GM10266 (cell line): Measurements from ENCODE around the gene TREML2.

ENCODE experiments used
- DNase-seq: peaks from one replicate; pipeline ENCODE4 v3.0.0; 2012; ENCODE audit errors: extremely low spot score
- TF ChIP-seq, protein P1 (sequence below): IDR thresholded peaks from 2 replicates; pipeline ENCODE4 v1.5.1; 2012; ENCODE audit warnings: mild to moderate bottlenecking, low read depth; ENCODE audit not compliant: control insufficient read depth, insufficient read depth; ENCODE audit errors: missing control alignments

TREML2 gene

DNA sequence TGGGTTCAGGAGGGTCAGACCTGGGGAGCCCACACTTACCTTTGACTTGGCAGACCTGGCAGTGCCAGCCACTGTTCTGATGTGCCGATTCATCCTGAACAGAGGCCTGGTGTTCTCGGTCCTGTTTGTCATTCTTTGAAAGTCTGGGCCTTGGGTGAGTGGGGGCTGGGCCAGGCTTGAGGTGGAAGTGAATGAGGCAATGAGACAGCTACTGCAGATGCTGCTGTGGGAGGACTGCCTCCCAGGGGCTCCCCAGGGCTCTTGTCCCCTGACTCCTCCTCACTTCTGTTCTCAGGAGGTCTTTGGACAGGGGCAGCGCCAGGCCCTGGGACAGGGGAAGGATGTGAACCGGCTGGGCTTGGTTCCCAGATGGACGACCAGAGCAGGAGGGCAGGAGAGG lies 21.6 kb upstream of the TREML2 start:
- no peak for DNase-seq
- TF ChIP-seq, protein P1, sequence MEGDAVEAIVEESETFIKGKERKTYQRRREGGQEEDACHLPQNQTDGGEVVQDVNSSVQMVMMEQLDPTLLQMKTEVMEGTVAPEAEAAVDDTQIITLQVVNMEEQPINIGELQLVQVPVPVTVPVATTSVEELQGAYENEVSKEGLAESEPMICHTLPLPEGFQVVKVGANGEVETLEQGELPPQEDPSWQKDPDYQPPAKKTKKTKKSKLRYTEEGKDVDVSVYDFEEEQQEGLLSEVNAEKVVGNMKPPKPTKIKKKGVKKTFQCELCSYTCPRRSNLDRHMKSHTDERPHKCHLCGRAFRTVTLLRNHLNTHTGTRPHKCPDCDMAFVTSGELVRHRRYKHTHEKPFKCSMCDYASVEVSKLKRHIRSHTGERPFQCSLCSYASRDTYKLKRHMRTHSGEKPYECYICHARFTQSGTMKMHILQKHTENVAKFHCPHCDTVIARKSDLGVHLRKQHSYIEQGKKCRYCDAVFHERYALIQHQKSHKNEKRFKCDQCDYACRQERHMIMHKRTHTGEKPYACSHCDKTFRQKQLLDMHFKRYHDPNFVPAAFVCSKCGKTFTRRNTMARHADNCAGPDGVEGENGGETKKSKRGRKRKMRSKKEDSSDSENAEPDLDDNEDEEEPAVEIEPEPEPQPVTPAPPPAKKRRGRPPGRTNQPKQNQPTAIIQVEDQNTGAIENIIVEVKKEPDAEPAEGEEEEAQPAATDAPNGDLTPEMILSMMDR: no peak

DNA sequence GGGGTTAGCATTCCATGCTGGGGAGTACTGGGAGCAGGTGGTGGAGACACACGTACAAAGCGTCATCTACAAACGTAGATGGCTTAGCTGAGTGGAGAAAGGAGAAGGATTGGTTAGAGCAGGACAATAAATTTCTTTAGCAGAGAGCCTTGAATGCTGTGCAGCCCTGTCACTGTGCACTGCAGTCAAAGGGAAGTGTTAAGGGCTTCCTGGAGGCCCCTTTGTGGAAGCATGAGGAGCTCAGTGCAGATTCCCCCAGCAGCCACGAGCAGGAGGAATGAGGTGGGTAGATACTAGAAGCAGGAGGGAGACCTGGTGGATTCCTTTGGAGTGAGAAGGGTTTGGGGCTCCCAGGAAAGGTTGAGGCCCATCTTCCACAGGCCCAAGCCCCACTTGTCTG lies 21.1 kb upstream of the TREML2 start:
- TF ChIP-seq, protein P1: no peak
- DNase-seq: no peak

DNA sequence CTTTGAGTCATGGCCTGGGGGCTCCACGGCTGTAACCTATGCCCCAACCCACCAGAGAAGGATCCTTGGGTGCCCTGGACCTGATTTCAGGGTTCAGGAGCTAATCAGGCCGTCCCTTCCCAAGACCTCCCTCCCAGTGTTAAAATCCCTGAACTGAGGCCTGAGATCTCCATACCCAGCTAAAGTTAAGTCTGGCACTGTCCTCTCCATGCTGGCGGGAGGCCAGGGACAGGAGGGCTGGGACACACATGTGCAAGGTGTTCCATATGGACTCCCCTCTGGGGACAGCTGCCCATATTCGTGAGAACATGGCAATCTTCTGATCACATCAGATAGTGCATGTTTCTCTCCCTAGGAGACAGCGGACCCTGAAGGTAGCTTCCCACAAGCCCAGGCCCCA lies 15.7 kb upstream of the TREML2 start:
- no peak for DNase-seq
- TF ChIP-seq, protein P1: no peak

DNA sequence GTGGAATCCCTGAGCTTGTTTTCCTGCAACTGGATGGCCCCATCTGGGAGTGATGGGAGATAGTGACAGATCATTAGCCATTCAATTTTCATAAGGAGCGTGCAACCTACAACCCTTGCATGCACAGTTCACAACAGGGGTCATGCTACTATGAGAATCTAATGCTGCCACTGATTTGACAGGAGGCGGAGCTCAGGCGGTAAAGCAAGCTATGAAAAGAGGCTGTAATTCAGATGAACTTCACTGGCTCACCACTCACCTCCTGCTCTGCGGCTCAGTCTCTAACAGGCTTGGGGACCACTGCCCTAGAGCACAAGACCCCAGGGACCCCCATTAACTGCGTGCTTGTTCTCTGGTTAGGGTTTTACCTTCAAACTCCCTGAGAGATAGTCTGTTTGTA lies 14.8 kb upstream of the TREML2 start:
- no peak for DNase-seq
- TF ChIP-seq, protein P1: no peak

DNA sequence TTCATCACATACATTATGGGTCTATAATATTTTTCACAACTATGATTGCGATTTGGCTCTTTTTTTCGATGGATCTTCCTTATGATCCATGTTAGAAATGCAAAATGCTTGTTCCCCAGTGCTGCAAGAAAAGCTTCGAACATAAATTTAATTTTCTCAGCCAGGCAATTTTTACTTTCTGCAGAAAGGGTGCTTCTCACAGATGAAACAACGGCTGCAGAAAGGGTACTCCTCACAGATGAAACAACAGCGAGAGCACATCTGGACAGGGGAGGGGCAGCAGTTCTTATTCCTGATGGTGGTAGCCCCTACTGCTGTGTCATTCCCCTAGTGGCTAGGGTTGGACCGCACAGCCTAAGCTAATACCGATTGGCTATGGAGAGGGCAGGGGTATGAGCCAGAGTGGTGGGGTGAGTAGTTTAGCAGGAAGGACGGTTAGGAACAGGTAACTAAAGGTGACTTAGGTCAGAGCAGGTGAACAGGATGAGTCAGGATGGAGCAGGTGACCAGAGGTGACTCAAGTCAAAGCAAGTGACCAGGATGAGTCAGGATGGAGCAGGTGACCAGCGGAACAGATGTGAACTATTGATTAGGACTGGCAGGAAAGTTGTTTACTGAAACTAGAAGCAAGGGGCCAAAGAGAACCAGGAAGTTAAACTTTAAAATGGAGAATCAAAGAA lies 13.8 kb upstream of the TREML2 start:
- no peak for DNase-seq
- TF ChIP-seq, protein P1: no peak

DNA sequence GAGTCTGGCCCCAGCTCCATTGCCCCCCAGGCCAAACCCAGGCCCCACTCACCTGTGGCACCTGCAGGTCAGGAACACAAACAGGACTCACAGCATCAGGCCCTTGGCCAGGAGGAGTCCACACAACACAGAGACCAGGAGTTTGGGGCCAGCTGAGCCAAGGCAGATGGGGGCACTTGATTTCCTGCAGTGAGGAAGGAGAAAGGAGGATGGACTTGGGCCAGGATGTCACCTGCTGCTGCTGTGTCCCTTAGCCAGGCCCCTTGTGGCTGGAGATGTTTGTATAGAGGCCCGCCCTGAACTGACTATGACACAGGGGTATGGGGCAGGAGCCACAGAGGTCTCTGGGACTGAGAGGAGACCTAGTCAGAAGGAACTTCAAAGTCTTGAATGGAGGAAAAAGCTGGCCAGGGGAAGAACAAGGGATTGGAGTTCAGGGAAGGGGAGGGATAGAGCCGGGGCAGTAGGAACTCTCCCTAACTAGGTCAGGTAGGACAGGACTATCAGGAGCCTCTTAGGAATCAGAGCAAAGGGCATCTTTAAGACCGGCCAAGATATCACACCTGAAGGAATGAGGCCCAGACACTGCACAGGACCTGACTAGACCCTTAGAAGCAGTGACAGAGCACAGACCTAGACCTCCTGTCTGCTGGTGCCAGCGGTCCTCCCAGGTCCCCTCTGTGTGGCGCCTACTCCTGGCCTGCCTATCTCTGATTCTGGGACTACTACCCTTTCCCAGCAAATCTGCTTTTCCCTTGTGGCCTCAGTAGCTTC lies 8.8 kb upstream of the TREML2 start:
- TF ChIP-seq, protein P1: no peak
- DNase-seq: no peak
